Neural progenitor cell (in vitro differentiated cells): ENCODE measurements around the gene SCLY. TPM values are rescaled to one million over a fixed set of nuclear protein-coding genes. Genes with fewer than 3 reads are reported as not detected.
"Not testable (repeated sequence)": the region's sequence is repeated elsewhere in the genome, so short reads cannot be mapped to it uniquely, and the experiment has no call there.

Source experiments
- DNase-seq: peaks from one replicate; pipeline ENCODE4 v3.0.0-alpha.2; 2016; ENCODE audit warnings: low spot score
- H2AFZ ChIP-seq: fragments of 200-600 bp; sonication (generic); replicated peaks from 2 replicates; pipeline ENCODE4 v1.6.1; 2016; ENCODE audit warnings: antibody characterized with exemption
- H3F3A ChIP-seq: fragments of 200-600 bp; sonication (generic); 2 replicates; pipeline ENCODE4 v1.6.1; 2016; ENCODE audit warnings: antibody characterized with exemption, low read depth
- H3K27ac ChIP-seq: fragments of 200-600 bp; sonication (generic); 2 replicates; pipeline ENCODE4 v1.5.1; 2016; ENCODE audit warnings: mild to moderate bottlenecking
- H3K27me3 ChIP-seq: fragments of 200-600 bp; sonication (generic); 2 replicates; pipeline ENCODE4 v1.6.1; 2016; ENCODE audit warnings: mild to moderate bottlenecking, moderate library complexity
- H3K36me3 ChIP-seq: fragments of 200-600 bp; sonication (generic); 2 replicates; pipeline ENCODE4 v1.5.1; 2016
- H3K4me1 ChIP-seq: fragments of 200-600 bp; sonication (generic); 2 replicates; pipeline ENCODE4 v1.6.1; 2016; ENCODE audit warnings: mixed run types
- H3K4me2 ChIP-seq: fragments of 200-600 bp; sonication (generic); 2 replicates; pipeline ENCODE4 v1.6.1; 2016
- H3K4me3 ChIP-seq: fragments of 200-600 bp; sonication (generic); 2 replicates; pipeline ENCODE4 v1.5.1; 2016
- H3K79me2 ChIP-seq: fragments of 200-600 bp; sonication (generic); 2 replicates; pipeline ENCODE4 v1.6.1; 2016; ENCODE audit warnings: low read depth
- H3K9ac ChIP-seq: fragments of 200-600 bp; sonication (generic); 2 replicates; pipeline ENCODE4 v1.6.1; 2016
- H3K9me3 ChIP-seq: fragments of 200-600 bp; sonication (generic); 2 replicates; pipeline ENCODE4 v1.5.1; 2016; ENCODE audit warnings: low read depth
- H4K20me1 ChIP-seq: fragments of 200-600 bp; sonication (generic); 2 replicates; pipeline ENCODE4 v1.6.1; 2016; ENCODE audit warnings: low read depth
- H3K27ac Mint-ChIP-seq: 3 replicates; pipeline ENCODE4 v1.8.0; 2021; ENCODE audit warnings: mixed read lengths
- H3K27me3 Mint-ChIP-seq: 2 replicates; pipeline ENCODE4 v1.8.0; 2022; ENCODE audit warnings: low read depth, mild to moderate bottlenecking, inconsistent platforms, moderate library complexity, mixed read lengths; ENCODE audit not compliant: insufficient read depth
- H3K36me3 Mint-ChIP-seq: 3 replicates; pipeline ENCODE4 v1.8.0; 2021; ENCODE audit warnings: mixed read lengths
- H3K4me1 Mint-ChIP-seq: 3 replicates; pipeline ENCODE4 v1.8.0; 2021; ENCODE audit warnings: mixed read lengths
- H3K4me3 Mint-ChIP-seq: 3 replicates; pipeline ENCODE4 v1.8.0; 2021; ENCODE audit warnings: mild to moderate bottlenecking, moderate library complexity, mixed read lengths
- H3K9me3 Mint-ChIP-seq: 3 replicates; pipeline ENCODE4 v1.8.0; 2020; ENCODE audit warnings: mixed read lengths
- CTCF ChIP-seq: fragments of 200-600 bp; sonication (generic); IDR thresholded peaks from 2 replicates; pipeline ENCODE4 v1.5.1; 2017; ENCODE audit warnings: antibody characterized with exemption, mild to moderate bottlenecking
- EZH2 ChIP-seq: fragments of 200-600 bp; sonication (generic); IDR thresholded peaks from 2 replicates; pipeline ENCODE4 v1.6.1; 2017; ENCODE audit warnings: antibody characterized with exemption, mild to moderate bottlenecking, moderate library complexity
- EZH2phosphoT487 ChIP-seq: fragments of 200-600 bp; sonication (generic); IDR thresholded peaks from 2 replicates; pipeline ENCODE4 v1.6.1; 2017; ENCODE audit warnings: antibody characterized with exemption
- total RNA-seq: library from RNA; depleted of rRNA; stranded (reverse); fragments of >200 nt; gene quantifications from 2 replicates; pipeline ENCODE4 v1.2.3, GENCODE V29; 2015; ENCODE audit warnings: low replicate concordance

Gene SCLY
- total RNA-seq, 1 donor from 2014 or later: 44.1 TPM

DNA sequence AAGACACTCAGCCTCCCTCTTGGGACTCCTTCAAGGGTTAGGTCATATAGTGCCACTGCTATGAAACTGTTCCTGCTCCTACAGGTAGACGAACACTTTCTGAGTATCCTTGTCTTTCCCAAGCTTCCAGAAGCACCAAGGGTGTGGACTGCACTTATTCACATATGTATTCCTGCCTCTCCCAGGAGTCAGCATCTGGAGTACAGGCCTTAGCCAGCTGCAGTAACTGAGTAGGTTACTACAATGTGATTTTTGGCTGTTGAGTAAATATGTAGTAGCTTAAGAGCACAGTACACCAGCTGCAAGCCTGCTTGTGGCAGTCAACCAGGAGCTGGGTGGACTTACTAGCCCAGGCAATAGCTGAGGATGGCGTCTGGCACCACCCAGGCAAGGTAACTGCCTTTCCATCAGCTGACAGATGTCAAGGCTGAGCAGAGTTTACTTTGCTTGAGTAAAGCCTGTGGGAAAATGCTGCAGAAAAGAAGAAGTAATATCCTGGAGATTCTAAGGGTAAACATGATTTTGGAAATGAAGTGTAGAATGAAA is 14.0 kb upstream of the SCLY start:
- H3K4me2 ChIP-seq: no peak overlapping the region
- H3K79me2 ChIP-seq: no peaks in the 10 kb centered on the region
- Mint-ChIP-seq H3K4me3 (no peak overlapping the region), H3K9me3 (peaks cover 7% of the 10 kb centered on the region), H3K27me3 (no peaks in the 10 kb centered on the region), H3K36me3 (peaks cover 22% of the 10 kb centered on the region), H3K4me1 (no peaks in the 10 kb centered on the region), H3K27ac (no peak overlapping the region)
- H3K9me3 ChIP-seq: no peaks in the 10 kb centered on the region
- no peak overlapping the region for H2AFZ ChIP-seq
- no peaks in the 10 kb centered on the region for H3K36me3 ChIP-seq
- no peak for DNase-seq
- H3K4me3 ChIP-seq: no peak overlapping the region
- no peaks in the 10 kb centered on the region for H3K4me1 ChIP-seq
- no peak for TF ChIP-seq EZH2phosphoT487
- TF ChIP-seq CTCF: no peak
- TF ChIP-seq EZH2: no peak
- H3K9ac ChIP-seq: no peak overlapping the region
- H3K27me3 ChIP-seq: no peaks in the 10 kb centered on the region
- H3K27ac ChIP-seq: no peak overlapping the region
- H4K20me1 ChIP-seq: no peaks in the 10 kb centered on the region
- H3F3A ChIP-seq: no peaks in the 10 kb centered on the region

DNA sequence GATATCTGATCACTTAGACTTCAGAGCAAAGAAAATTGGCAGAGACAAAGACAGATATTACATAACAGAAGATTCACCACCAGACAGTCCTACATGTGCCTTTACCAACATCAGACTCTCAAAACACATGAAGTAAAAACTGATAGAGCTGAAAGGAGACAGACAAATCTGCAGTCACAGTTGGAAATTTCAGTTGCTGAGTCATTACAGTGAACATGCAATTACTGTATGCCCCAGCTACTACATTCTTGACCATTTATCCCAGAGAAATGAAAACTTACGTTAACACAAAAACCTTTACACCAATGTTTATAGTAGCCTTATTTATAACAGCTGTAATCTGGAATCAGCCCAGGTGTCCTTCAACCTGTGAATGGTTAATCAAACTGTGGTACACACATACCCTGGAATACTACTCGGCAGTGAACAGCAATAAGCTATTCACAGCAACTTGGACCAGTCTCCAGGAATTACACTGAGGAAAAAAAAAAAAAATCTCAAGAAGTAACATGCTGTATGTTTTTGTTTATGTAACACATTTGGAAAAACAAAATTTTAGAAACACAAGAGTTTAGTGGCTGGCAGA is 7.5 kb upstream of the SCLY start:
- H3F3A ChIP-seq: no peaks in the 10 kb centered on the region
- no peaks in the 10 kb centered on the region for H4K20me1 ChIP-seq
- no peaks in the 10 kb centered on the region for H3K36me3 ChIP-seq
- peaks cover 6% of the 10 kb centered on the region for H3K36me3 Mint-ChIP-seq
- no peak overlapping the region for H3K27ac Mint-ChIP-seq
- peaks cover 7% of the 10 kb centered on the region for H3K9me3 Mint-ChIP-seq
- no peaks in the 10 kb centered on the region for H3K4me1 ChIP-seq
- no peak for TF ChIP-seq EZH2
- TF ChIP-seq EZH2phosphoT487: no peak
- no peak for TF ChIP-seq CTCF
- no peak overlapping the region for H3K4me3 ChIP-seq
- no peaks in the 10 kb centered on the region for H3K27me3 Mint-ChIP-seq
- no peak overlapping the region for H3K4me3 Mint-ChIP-seq
- H3K9me3 ChIP-seq: no peaks in the 10 kb centered on the region
- no peak overlapping the region for H3K4me2 ChIP-seq
- H3K4me1 Mint-ChIP-seq: no peaks in the 10 kb centered on the region
- H3K9ac ChIP-seq: no peak overlapping the region
- H3K27me3 ChIP-seq: no peaks in the 10 kb centered on the region
- no peaks in the 10 kb centered on the region for H3K79me2 ChIP-seq
- no peak overlapping the region for H3K27ac ChIP-seq
- H2AFZ ChIP-seq: no peak overlapping the region
- DNase-seq: no peak

GRCh38 chr2:238055841-238056240 is 5.0 kb upstream of the SCLY start:
- Mint-ChIP-seq H3K27me3 (no peaks in the 10 kb centered on the region), H3K36me3 (peaks cover 3% of the 10 kb centered on the region), H3K4me1 (peaks cover 9% of the 10 kb centered on the region), H3K27ac (no peak overlapping the region), H3K9me3 (no peaks in the 10 kb centered on the region), H3K4me3 (no peak overlapping the region)
- H2AFZ ChIP-seq: no peak overlapping the region
- H3K36me3 ChIP-seq: no peaks in the 10 kb centered on the region
- H3K9me3 ChIP-seq: no peaks in the 10 kb centered on the region
- H3F3A ChIP-seq: peaks cover 15% of the 10 kb centered on the region
- TF ChIP-seq CTCF (no peak), EZH2 (no peak)
- no peaks in the 10 kb centered on the region for H3K27me3 ChIP-seq
- H4K20me1 ChIP-seq: no peaks in the 10 kb centered on the region
- DNase-seq: no peak
- no peak overlapping the region for H3K4me3 ChIP-seq
- H3K4me2 ChIP-seq: no peak overlapping the region
- H3K27ac ChIP-seq: no peak overlapping the region
- no peak overlapping the region for H3K9ac ChIP-seq
- H3K79me2 ChIP-seq: peaks cover 11% of the 10 kb centered on the region
- peaks cover 8% of the 10 kb centered on the region for H3K4me1 ChIP-seq

DNA sequence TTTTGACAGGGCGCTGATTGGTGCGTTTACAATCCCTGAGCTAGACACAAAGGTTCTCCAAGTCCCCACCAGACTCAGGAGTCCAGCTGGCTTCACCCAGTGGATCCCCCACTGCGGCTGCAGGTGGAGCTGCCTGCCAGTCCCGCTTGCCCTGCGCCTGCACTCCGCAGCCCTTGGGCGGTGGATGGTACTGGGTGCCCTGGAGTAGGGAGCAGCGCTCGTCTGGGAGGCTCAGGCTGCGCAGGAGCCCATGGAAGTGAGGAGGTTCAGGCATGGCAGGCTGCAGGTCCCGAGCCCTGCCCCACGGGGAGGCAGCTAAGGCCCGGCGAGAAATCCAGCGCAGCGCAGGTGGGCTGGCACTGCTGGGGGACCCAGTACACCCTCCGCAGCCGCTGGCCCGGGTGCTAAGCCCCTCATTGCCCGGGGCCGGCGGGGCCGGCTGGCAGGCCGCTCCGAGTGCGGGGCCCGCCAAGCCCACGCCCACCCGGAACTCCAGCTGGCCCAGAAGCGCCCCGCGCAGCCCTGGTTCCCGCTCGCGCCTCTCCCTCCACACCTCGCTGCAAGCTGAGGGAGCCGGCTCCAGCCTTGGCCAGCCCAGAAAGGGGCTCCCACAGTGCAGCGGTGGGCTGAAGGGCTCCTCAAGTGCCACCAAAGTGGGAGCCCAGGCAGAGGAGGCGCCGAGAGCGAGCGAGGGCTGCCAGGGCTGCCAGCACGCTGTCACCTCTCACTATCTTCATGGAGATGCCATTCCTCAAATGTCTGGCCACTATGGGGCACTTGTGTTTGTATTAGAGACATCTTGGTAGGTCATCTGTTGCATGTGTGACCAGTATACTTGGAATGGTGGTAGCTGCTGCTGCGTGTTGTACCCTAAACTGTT is 2.9 kb upstream of the SCLY start:
- H3K27me3 Mint-ChIP-seq, H3K27ac ChIP-seq, H3K4me3 ChIP-seq, DNase-seq, H3K4me2 ChIP-seq, H4K20me1 ChIP-seq, H3K9me3 Mint-ChIP-seq, H2AFZ ChIP-seq, H3K27me3 ChIP-seq, H3K27ac Mint-ChIP-seq, H3K9ac ChIP-seq, H3K9me3 ChIP-seq, H3K36me3 ChIP-seq, H3K36me3 Mint-ChIP-seq: not testable (repeated sequence)
- Histone ChIP-seq H3K4me1 (peaks cover 15% of the 10 kb centered on the region), H3F3A (peaks cover 19% of the 10 kb centered on the region), H3K79me2 (peaks cover 30% of the 10 kb centered on the region)
- Mint-ChIP-seq H3K4me1 (peaks cover 22% of the 10 kb centered on the region), H3K4me3 (peak overlapping the region; percentile 66)
